NCI-H345 treated with DMSO at 0.1 percent for 48 hours (cell line): ENCODE data around the gene KDSR.

Experiments
- DNase-seq: peaks from one replicate; lab custom pipeline; 2025; ENCODE audit not compliant: unreplicated experiment; lab: John Stamatoyannopoulos, UW

KDSR gene

GRCh38 chr18:63284827-63285733 is 81.9 kb downstream of the KDSR start:
- no peak for DNase-seq

DNA sequence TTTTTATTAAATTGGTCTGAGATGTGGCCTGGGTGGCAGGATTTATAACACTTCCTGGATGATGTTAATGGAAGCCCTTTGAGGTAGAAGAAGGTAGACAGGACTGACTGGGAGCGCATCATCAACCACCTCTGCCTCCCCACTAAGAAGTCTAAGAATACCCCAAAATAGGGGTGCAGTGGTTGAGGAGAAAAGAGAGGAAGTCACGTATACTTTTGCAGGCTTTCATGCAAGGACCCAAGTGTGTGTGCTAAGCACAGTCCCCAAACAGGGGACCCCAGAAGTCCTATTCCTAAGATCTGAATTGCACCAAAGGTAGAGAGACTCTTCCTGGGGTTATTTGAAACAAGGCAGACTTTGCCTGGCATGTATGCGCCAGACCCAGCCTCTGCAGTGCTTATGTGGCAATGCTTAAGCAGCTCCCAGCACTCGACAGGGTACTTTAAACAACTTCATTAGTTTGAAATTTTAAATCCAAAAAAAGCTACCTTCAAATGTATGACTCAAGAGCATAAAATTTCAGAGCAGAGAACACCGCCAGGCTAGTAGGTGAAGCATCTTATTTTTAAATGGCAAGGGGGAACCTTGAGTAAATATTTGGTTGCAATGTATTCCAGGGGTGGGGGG is 82.7 kb downstream of the KDSR start:
- no peak for DNase-seq

DNA sequence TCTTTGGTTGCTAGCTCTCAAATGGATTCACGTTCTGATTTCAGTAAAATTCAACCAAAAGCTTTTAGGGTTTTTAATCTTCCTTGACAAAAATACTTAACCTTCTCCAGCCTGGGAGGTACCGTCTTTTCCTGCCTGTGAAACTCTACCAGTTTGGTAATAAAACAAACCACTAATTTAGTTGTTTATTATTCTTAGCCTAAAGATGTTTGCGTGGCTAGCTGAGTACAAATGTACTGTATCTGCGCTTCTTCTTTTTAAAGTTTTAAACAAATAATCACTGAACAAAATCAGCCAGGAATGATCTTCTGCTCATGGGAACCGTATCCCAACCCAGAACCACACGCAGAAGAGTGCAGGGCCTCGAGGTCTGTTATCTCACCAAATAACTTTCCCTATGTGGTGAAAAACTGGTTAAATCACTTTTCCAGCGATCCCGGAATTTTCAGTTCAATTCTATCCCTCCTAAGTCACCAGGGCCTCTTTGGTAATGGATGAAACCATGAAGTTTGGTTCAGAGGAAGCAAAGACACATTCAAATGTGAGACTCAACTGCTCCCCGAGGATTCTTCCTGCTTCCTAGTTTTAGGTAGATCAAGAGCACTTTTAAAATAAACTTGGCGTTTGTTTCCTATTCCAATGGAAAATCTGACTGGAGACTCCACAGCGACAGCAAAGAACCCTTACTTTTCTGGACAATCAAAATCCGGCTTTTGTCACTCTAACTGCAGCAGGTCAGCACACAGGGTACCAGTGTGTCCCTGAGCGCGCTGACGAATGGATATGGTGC is 83.5 kb downstream of the KDSR start:
- no peak for DNase-seq

DNA sequence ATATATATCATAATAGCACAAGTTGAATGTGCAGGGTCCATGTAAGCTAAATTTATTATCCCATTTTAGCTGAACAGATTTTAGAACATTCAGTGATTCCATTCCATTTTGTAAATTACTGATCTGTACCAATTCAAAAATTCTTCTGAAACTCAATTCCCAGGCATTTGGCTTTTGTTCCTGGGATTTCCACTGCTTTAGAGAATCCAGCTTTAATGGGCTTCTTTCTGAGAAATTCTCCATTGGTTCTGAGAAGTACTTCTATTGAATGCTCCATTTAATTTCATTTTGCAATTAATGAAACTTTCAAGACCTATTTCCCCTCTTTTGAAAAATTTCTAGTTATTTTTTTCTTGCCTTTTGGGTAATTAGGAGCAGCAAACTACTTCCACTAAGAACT is 84.2 kb downstream of the KDSR start:
- no peak for DNase-seq
